OCI-M2 (cell line): ENCODE results near the gene PJA2.
"Not testable (repeated sequence)": the region's sequence is repeated elsewhere in the genome, so short reads cannot be mapped to it uniquely, and the experiment has no call there.

Source experiments
- DNase-seq: peaks from one replicate; lab custom pipeline; 2025; ENCODE audit not compliant: unreplicated experiment; lab: John Stamatoyannopoulos, UW

PJA2 gene

GRCh38 chr5:109310315-109310714 is 99.5 kb downstream of the PJA2 start:
- no peak for DNase-seq

GRCh38 chr5:109309326-109310063 is 100.3 kb downstream of the PJA2 start:
- no peak for DNase-seq

- no peak for DNase-seq
Measured at GRCh38 chr5:109307951-109308350, 101.8 kb downstream of the PJA2 start.

GRCh38 chr5:109307456-109307855 is 102.3 kb downstream of the PJA2 start:
- DNase-seq, result no peak

- DNase-seq, result no peak
Measured at GRCh38 chr5:109305352-109305751, 104.4 kb downstream of the PJA2 start.

- no peak for DNase-seq
Measured at GRCh38 chr5:109304309-109304708, 105.5 kb downstream of the PJA2 start.

- no peak for DNase-seq
Measured at GRCh38 chr5:109300367-109300766, 109.4 kb downstream of the PJA2 start.

- DNase-seq, result no peak
Measured at GRCh38 chr5:109299557-109299956, 110.2 kb downstream of the PJA2 start.

- DNase-seq, result no peak
Measured at GRCh38 chr5:109298794-109299193, 111.0 kb downstream of the PJA2 start.

- DNase-seq, result no peak
Measured at GRCh38 chr5:109297900-109298299, 111.9 kb downstream of the PJA2 start.

GRCh38 chr5:109291090-109291489 is 118.7 kb downstream of the PJA2 start:
- DNase-seq, result no peak

- DNase-seq, result no peak
Measured at GRCh38 chr5:109290231-109290630, 119.5 kb downstream of the PJA2 start.

- not testable (repeated sequence) for DNase-seq
Measured at GRCh38 chr5:109286628-109287027, 123.1 kb downstream of the PJA2 start.
